ENCODE data around the gene RBM33.
"Not testable (repeated sequence)": the region's sequence is repeated elsewhere in the genome, so short reads cannot be mapped to it uniquely, and the experiment has no call there.

RBM33 gene

GRCh38 chr7:155644178-155644970, at the start of gene RBM33:
RBM33 (plus strand) TSS chr7:155644661; CDS start chr7:155644877, 216 bp downstream.
- peak; percentile 89 for DNase-seq

GRCh38 chr7:155594961-155595366, 49.5 kb upstream of the RBM33 start:
- no peak for DNase-seq

- DNase-seq, result no peak
Observed at GRCh38 chr7:155597753-155598140, 46.7 kb upstream of the RBM33 start.

- peak; percentile 92 for DNase-seq
Observed at GRCh38 chr7:155598810-155599210, 45.7 kb upstream of the RBM33 start.

- DNase-seq, result no peak
Observed at GRCh38 chr7:155602156-155602555, 42.3 kb upstream of the RBM33 start.

- no peak for DNase-seq
Observed at GRCh38 chr7:155602750-155603149, 41.7 kb upstream of the RBM33 start.

GRCh38 chr7:155603205-155603857, 41.1 kb upstream of the RBM33 start:
- no peak for DNase-seq

GRCh38 chr7:155603858-155604503, 40.5 kb upstream of the RBM33 start:
- no peak for DNase-seq

- DNase-seq, result no peak
Observed at GRCh38 chr7:155604504-155604997, 39.9 kb upstream of the RBM33 start.

GRCh38 chr7:155609185-155609584, 35.3 kb upstream of the RBM33 start:
- DNase-seq, result no peak

GRCh38 chr7:155610633-155611193, 33.7 kb upstream of the RBM33 start:
- no peak for DNase-seq

GRCh38 chr7:155611808-155612447, 32.5 kb upstream of the RBM33 start:
- DNase-seq, result no peak

- no peak for DNase-seq
Observed at GRCh38 chr7:155612658-155613057, 31.8 kb upstream of the RBM33 start.

- DNase-seq, result not testable (repeated sequence)
Observed at GRCh38 chr7:155615085-155615484, 29.4 kb upstream of the RBM33 start.

- DNase-seq, result no peak
Observed at GRCh38 chr7:155618708-155619633, 25.5 kb upstream of the RBM33 start.

- no peak for DNase-seq
Observed at GRCh38 chr7:155619634-155620271, 24.7 kb upstream of the RBM33 start.

GRCh38 chr7:155620497-155620896, 24.0 kb upstream of the RBM33 start:
- no peak for DNase-seq

- no peak for DNase-seq
Observed at GRCh38 chr7:155621418-155621980, 23.0 kb upstream of the RBM33 start.

GRCh38 chr7:155624412-155624811, 20.0 kb upstream of the RBM33 start:
- no peak for DNase-seq

GRCh38 chr7:155625557-155625956, 18.9 kb upstream of the RBM33 start:
- DNase-seq, result no peak

GRCh38 chr7:155629171-155629570, 15.3 kb upstream of the RBM33 start:
- DNase-seq, result no peak
